ENCODE results near the gene ARHGAP23. TPM values are rescaled to one million over a fixed set of nuclear protein-coding genes. Genes with fewer than 3 reads are reported as not detected.

Gene ARHGAP23
- total and polyA plus RNA-seq, 2 experiments from 2014 or later = 21.4 to 150 TPM

GRCh38 chr17:38546396-38546795 lies 118.1 kb downstream of the ARHGAP23 start (continued):
- no peak for TF ChIP-seq ZNF462 (CRISPR knock-in tag; IDR thresholded peaks at IDR 0.05)
- TF ChIP-seq ETS1 (IDR thresholded peaks at IDR 0.05) = no peak
- TF ChIP-seq NANOG (IDR thresholded peaks at IDR 0.05; ENCODE audit: borderline replicate concordance) = no peak

GRCh38 chr17:38547444-38547843 lies 119.2 kb downstream of the ARHGAP23 start:
- TF ChIP-seq POLR2AphosphoS5 (IDR thresholded peaks at IDR 0.05; ENCODE audit: low read depth) (no peak), EZH2 (IDR thresholded peaks at IDR 0.05; ENCODE audit: low read depth, unreplicated experiment) (no peak), JUNB (IDR thresholded peaks at IDR 0.05; ENCODE audit: unreplicated experiment) (no peak)
- H3K27me3 ChIP-seq (ENCODE audit: insufficient read depth) = no peaks in the 10 kb centered on the region
- no peak overlapping the region for H3K4me2 ChIP-seq
- Mint-ChIP-seq H3K4me3 (no peak overlapping the region), H3K4me1 (peaks cover 27% of the 10 kb centered on the region), H3K27ac (no peak overlapping the region), H3K36me3 (ENCODE audit: low read depth) (no peaks in the 10 kb centered on the region; the same call in 2 of the 3 replicates), H3K27me3 (ENCODE audit: insufficient read depth, low read depth, poor library complexity) (peaks cover 15% of the 10 kb centered on the region), H3K9me3 (no peaks in the 10 kb centered on the region)
- ATAC-seq (no peak), DNase-seq (ENCODE audit: low spot score) (no peak)
- H2AFZ ChIP-seq = no peak overlapping the region
- H3K4me3 ChIP-seq = no peak overlapping the region
- no peaks in the 10 kb centered on the region for H3F3A ChIP-seq (replicated peaks; ENCODE audit: low read depth)
- H3K27ac ChIP-seq (ENCODE audit: low read depth) = no peak overlapping the region
- H3K9me2 ChIP-seq (ENCODE audit: insufficient read depth) = no peaks in the 10 kb centered on the region
- no peaks in the 10 kb centered on the region for H3K36me3 ChIP-seq (ENCODE audit: insufficient read depth)
- H3K79me2 ChIP-seq (replicated peaks; ENCODE audit: insufficient read depth) = no peaks in the 10 kb centered on the region
- no peaks in the 10 kb centered on the region; the same call in 1 of the 2 replicates for H3K4me1 ChIP-seq (ENCODE audit: insufficient read depth)
- no peaks in the 10 kb centered on the region for H4K20me1 ChIP-seq (replicated peaks; ENCODE audit: insufficient read depth)

Data from GM23338 (cell line).